Suprapubic skin (tissue), 3 donors: Measurements from ENCODE around the gene EDAR.

Experiments used
- POLR2AphosphoS5 ChIP-seq, 3 donors: sonication (generic); formaldehyde crosslinking; IDR thresholded peaks; one replicate each; pipeline ENCODE4 v1.6.1; 2017; ENCODE audit warnings: antibody characterized with exemption in 3 of 3
- TF ChIP-seq, protein P1 (sequence below), 2 donors: fragments of 200-600 bp in 1 of 2; fragments of 450-650 bp in 1 of 2; sonication (generic) in 1 of 2; IDR thresholded peaks; one replicate each; pipeline ENCODE4 v1.5.1; 2016 to 2019; ENCODE audit warnings: antibody characterized with exemption in 2 of 2, mild to moderate bottlenecking in 1 of 2, moderate library complexity in 1 of 2

DNA sequence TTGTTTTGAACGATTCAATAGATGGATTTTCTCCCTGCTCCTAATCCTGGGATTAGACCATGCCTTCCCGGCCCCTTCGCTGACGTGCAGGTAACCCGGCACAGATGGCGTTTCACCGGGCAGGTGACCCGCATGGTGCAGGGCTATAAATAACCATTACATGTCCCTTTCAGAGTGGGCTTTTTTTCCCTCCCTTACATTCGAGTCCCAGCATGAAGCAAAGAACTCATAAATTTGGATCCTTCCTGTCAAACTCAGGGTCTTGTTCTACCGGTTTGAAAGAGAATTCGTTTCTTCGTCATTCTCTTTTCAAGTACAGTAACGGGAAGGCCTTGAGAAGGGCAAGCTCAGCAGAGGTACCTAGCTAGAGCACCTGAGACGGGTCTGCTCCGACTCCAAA is 46.1 kb downstream of the EDAR start:
- TF ChIP-seq, protein P1, sequence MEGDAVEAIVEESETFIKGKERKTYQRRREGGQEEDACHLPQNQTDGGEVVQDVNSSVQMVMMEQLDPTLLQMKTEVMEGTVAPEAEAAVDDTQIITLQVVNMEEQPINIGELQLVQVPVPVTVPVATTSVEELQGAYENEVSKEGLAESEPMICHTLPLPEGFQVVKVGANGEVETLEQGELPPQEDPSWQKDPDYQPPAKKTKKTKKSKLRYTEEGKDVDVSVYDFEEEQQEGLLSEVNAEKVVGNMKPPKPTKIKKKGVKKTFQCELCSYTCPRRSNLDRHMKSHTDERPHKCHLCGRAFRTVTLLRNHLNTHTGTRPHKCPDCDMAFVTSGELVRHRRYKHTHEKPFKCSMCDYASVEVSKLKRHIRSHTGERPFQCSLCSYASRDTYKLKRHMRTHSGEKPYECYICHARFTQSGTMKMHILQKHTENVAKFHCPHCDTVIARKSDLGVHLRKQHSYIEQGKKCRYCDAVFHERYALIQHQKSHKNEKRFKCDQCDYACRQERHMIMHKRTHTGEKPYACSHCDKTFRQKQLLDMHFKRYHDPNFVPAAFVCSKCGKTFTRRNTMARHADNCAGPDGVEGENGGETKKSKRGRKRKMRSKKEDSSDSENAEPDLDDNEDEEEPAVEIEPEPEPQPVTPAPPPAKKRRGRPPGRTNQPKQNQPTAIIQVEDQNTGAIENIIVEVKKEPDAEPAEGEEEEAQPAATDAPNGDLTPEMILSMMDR (IDR thresholded peaks at IDR 0.05) = no peak
- TF ChIP-seq POLR2AphosphoS5 (IDR thresholded peaks at IDR 0.05) = no peak
